Uterus (tissue), 4 donors: ENCODE data around the gene C9orf78. TPM values are rescaled to one million over a fixed set of nuclear protein-coding genes. Genes with fewer than 3 reads are reported as not detected.

Experiments
- DNase-seq, 2 donors: peaks; one replicate each; pipeline ENCODE4 v3.0.0-alpha.2; 2019 to 2020
- H3K27ac ChIP-seq, 2 donors: fragments of 200-600 bp; sonication (generic); 1 replicate in 1 of 2; 2 replicates in 1 of 2; pipeline ENCODE4 v1.5.1; 2016 to 2018
- H3K27me3 ChIP-seq, 2 donors: fragments of 200-600 bp; sonication (generic); one replicate each; pipeline ENCODE4 v1.5.1; 2018 to 2019; ENCODE audit warnings: control low read depth in 1 of 2
- H3K36me3 ChIP-seq, 2 donors: fragments of 200-600 bp; sonication (generic); one replicate each; pipeline ENCODE4 v1.5.1; 2019; ENCODE audit warnings: control low read depth in 1 of 2
- H3K4me1 ChIP-seq, 2 donors: fragments of 200-600 bp; sonication (generic); one replicate each; pipeline ENCODE4 v1.5.1; 2018 to 2019; ENCODE audit warnings: control low read depth in 1 of 2
- H3K4me3 ChIP-seq, 2 donors: fragments of 200-600 bp; sonication (generic); 1 replicate in 1 of 2; 2 replicates in 1 of 2; pipeline ENCODE4 v1.5.1; 2018 to 2019; ENCODE audit warnings: mild to moderate bottlenecking in 1 of 2
- H3K9me3 ChIP-seq, 2 donors: fragments of 200-600 bp; sonication (generic); one replicate each; pipeline ENCODE4 v1.5.1; 2019; ENCODE audit warnings: control low read depth in 1 of 2
- CTCF ChIP-seq, 4 experiments: fragments of 200-600 bp in 2 of 4; fragments of 450-650 bp in 2 of 4; sonication (generic) in 2 of 4; IDR thresholded peaks; one replicate each; pipeline ENCODE4 v1.5.1; 2016 to 2019; ENCODE audit warnings: antibody characterized with exemption in 4 of 4, mild to moderate bottlenecking in 2 of 4, moderate library complexity in 1 of 4
- POLR2A ChIP-seq, 2 donors: fragments of 450-650 bp; IDR thresholded peaks; one replicate each; pipeline ENCODE4 v1.6.1; 2016; ENCODE audit warnings: antibody characterized with exemption in 2 of 2, mild to moderate bottlenecking in 1 of 2, moderate library complexity in 1 of 2
- intact Hi-C: fragments of 100-400 bp; cut with DNase I; formaldehyde crosslinking; loops from one replicate; pipeline ENCODE4 v1.15.1; 2023; ENCODE audit warnings: low total_unique reads
- total RNA-seq, 4 donors: library from RNA; depleted of rRNA in 3 of 4; stranded (reverse); fragments of >200 nt in 3 of 4; gene quantifications; one replicate each; pipeline versions ENCODE4 v1.1.0 to v1.2.4, GENCODE V29; 2014 to 2023
- donor health status: DM: yes; HTN: yes; CAD: no.

Gene C9orf78
- total RNA-seq, 4 donors from 2014 or later: 17.4 to 56.9 (median 35.0) TPM

GRCh38 chr9:129869585-129870501 lies 34.8 kb upstream of the C9orf78 start:
- DNase-seq: no peak
- Histone ChIP-seq H3K27ac (no peak overlapping the region), H3K9me3 (no peaks in the 10 kb centered on the region), H3K4me3 (no peak overlapping the region), H3K27me3 (no peaks in the 10 kb centered on the region), H3K36me3 (no peaks in the 10 kb centered on the region), H3K4me1 (no peaks in the 10 kb centered on the region)
- no peak for TF ChIP-seq POLR2A (IDR thresholded peaks at IDR 0.05)
- no peak for TF ChIP-seq CTCF (IDR thresholded peaks at IDR 0.05)
- intact Hi-C loops: no loop called here

- Histone ChIP-seq H3K9me3 (no peaks in the 10 kb centered on the region), H3K36me3 (no peaks in the 10 kb centered on the region), H3K27me3 (no peaks in the 10 kb centered on the region), H3K27ac (no peak overlapping the region), H3K4me1 (no peaks in the 10 kb centered on the region), H3K4me3 (no peak overlapping the region)
- no peak for DNase-seq
- intact Hi-C loops: no loop called here
- no peak for TF ChIP-seq POLR2A (IDR thresholded peaks at IDR 0.05)
- TF ChIP-seq CTCF (IDR thresholded peaks at IDR 0.05): no peak
Observed at GRCh38 chr9:129868872-129869486, 33.9 kb upstream of the C9orf78 start.

GRCh38 chr9:129868023-129868871 lies 33.2 kb upstream of the C9orf78 start:
- Histone ChIP-seq H3K27me3 (no peaks in the 10 kb centered on the region), H3K27ac (no peak overlapping the region), H3K9me3 (no peaks in the 10 kb centered on the region), H3K36me3 (no peaks in the 10 kb centered on the region), H3K4me1 (no peaks in the 10 kb centered on the region), H3K4me3 (no peak overlapping the region)
- no peak for DNase-seq
- intact Hi-C loops: no loop called here
- no peak for TF ChIP-seq POLR2A (IDR thresholded peaks at IDR 0.05)
- TF ChIP-seq CTCF (IDR thresholded peaks at IDR 0.05): no peak

GRCh38 chr9:129867136-129868022 lies 32.3 kb upstream of the C9orf78 start:
- TF ChIP-seq CTCF (IDR thresholded peaks at IDR 0.05) (no peak), POLR2A (IDR thresholded peaks at IDR 0.05) (no peak)
- no peaks in the 10 kb centered on the region for H3K9me3 ChIP-seq
- H3K36me3 ChIP-seq: no peaks in the 10 kb centered on the region
- intact Hi-C loops: no loop called here
- no peak overlapping the region for H3K4me3 ChIP-seq
- H3K4me1 ChIP-seq: no peaks in the 10 kb centered on the region
- DNase-seq: no peak
- no peaks in the 10 kb centered on the region for H3K27me3 ChIP-seq
- H3K27ac ChIP-seq: no peak overlapping the region
